HG02610 (cell line): Measurements from ENCODE around the gene PHF5A.
"Not testable (repeated sequence)": the region's sequence is repeated elsewhere in the genome, so short reads cannot be mapped to it uniquely, and the experiment has no call there.

Source experiments
- ATAC-seq: cut with Tn5 transposase; IDR thresholded peaks from one replicate; pipeline ENCODE4 v1.9.1; 2021; ENCODE audit warnings: mild to moderate bottlenecking, moderate library complexity; ENCODE audit not compliant: unreplicated experiment

Gene PHF5A

GRCh38 chr22:41448189-41448808 is 20.2 kb downstream of the PHF5A start:
- ATAC-seq = peak; percentile 59

DNA sequence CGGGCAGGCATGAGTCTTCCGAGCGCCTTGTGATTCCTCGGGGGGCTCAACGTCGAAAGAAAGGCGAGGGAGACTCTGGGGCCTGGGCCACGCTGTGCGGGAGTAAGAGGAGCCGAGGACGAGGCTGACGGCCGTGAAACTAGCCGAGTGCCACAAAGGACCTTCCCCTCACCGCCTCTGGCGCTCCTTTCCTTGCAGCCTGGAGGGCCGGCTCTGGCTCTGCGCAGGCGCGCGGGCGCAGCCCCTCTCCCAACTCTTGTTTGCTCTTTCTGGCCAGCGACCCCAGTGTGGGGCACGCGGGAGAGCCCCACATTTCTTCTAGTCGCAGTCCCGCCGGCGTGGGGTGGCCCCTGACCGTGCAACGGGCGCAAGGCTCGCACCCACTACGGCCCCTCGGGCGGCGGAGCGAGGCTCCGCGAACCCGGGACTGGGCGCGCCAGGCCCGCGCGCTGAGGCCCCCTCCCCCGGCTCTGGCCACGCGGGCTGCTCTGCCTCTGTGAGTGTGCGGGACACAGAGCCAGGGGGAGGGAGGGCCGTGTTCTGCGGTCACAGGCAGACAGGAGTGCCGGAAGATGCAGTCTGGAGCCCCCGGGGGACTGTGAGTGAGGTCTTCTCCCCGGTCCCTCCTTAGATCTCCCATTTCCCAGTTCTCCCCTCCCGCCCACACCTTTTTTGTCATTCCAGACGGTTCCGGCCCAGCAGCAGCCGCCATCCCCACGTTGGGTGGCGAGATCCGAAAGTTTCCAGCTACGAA is 20.9 kb downstream of the PHF5A start:
- ATAC-seq = no peak

GRCh38 chr22:41446639-41447434 is 21.7 kb downstream of the PHF5A start, which contains the start of gene TOB2:
TSS of gene TOB2 (minus strand) at chr22:41446801. CDS start at chr22:41437345, 9,456 bp downstream.
- peak; percentile 27 for ATAC-seq

DNA sequence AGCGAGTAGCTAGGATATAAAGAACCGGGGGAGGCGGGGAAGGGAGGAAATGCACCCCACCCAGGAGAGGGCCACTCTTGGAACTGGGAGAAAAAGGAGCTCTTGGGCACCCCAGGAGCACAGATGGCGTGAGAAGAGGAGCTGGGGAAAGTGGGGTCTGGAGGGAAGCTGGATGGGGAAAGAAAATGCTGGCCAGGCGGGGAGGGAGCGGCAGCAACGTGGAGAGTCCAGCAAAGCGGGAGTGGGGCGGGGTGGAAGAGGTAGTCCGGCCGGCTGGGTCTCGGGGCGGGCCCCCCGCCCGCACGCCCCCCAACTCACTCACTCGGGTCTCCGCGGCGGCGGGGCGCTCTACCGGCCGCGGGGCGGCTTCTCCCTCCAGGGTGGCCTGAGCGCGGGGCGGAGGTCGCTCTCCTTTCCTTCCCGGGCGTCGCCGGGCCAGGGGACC is 22.4 kb downstream of the PHF5A start:
- ATAC-seq = no peak

DNA sequence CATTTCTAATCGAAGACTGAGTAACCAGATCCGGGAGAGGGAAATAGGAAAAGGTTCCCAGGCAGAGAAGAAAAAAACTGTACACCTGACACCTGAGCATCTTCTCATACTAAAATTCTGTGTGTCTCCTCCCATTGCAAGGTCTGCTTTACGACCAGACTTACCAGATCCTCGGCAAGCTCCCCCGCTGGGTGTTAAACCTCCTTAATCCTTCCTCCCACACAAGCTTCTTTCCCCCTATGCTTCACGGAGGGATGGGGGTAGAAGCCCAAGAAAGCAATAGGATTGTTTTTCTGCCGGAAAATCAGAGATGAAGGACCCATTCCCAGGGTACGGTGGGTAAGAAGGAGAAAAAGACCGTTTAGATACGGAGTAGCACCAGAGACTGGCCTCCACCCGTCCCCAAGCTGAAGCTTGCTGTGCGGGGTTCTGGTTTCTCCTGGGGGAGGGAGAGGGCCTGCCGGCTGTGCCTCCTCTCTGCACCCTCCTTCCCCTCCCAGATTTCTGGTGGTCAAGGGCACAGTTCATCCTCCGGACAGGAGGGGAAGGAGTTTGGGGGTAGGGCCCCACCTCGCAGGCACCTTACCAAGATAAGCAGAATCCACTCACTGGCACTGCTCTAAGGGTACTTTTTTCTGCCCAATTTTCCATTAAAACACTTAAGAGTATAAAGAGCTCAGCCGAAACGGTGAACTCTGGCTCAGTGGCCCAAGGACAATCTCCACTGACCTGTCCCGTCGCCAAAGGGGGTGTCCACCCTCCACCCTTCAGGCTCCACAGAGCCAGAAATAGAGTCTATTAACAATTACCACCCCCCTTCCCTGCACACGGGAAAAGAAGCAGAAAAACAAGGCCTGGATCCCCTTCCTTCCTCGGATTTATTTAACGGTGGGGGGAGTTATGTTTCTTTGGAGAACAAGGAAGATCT is 23.1 kb downstream of the PHF5A start:
- no peak for ATAC-seq

DNA sequence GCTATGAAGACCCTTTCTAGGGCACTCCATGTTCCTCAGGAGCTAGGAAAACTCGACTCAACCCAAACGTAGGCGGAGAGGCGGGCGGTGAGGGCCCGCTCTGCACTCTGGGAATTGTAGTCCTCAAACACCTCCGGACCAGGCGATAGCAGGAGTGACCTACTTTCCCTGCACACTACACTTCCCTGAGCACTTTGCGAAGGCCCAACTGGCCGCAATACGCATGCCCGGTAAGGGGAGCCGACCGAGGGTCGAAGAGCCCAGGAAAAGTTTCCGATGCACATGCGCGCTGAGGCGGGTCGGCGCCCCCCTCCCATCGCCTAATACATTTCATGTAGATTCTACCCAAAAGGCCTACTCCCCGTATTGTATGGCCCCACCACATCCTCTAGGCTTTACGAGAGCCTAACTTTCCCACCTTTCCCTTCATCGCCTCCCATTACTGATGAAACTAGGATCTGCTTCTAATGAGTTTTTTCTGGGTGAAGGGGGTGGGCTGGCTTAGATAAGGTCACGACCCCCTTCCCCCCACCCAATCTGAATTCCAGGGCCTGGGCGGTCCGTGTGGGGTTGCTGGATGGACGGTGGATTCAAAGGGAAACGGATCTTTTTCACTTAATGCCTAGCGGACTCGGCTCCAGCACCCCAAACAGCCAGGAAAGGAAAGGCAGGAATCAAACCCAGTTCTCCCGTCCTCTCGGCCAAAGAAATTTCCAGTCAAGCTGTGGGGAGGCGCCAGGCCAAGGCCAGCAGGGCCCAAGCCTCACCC is 23.9 kb downstream of the PHF5A start:
- ATAC-seq = peak; percentile 50

DNA sequence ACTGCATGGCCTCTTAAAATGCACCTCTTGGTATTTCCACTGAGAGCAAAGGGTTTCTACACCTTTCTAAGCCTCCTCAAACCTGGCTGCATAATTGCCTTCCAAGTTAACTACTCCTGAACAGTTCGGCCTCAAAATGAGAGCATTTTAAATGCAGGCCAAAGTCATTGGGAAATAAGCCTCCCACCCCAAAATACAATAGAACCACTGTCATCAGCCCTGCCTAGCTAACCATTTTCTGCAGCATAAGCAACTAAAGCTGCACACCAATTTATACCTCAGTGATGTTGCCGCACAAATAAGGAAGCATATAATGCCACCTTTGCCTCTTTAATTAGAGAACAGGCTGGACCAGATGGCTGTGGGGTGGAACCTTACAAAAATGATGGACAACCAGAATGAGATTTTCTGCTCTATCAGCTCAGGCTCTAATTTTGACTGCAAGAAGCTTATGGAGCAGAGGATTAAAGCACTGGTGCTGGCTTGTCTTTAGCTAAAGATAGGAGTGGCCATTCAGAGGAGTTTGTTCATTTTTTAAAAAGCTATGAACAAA is 26.2 kb downstream of the PHF5A start:
- ATAC-seq = no peak

DNA sequence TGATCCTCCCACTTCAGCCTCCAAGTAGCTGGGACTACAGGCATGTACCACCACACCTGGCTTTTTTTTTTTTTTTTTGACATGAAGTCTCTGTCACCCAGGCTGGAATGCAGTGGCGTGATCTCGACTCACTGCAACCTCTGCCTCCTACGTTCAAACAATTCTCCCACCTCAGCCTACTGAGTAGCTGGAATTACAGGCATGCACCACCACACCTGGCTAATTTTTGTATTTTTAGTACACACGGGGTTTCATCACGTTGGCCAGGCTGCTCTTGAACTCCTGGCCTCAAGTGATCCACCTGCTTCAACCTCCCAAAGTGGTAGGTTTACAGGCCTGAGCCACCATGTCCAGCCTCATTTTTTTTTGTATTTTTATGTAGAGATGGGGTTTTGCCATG is 28.0 kb downstream of the PHF5A start:
- not testable (repeated sequence) for ATAC-seq

- no peak for ATAC-seq
Observed at GRCh38 chr22:41437198-41437597, 31.3 kb downstream of the PHF5A start.

DNA sequence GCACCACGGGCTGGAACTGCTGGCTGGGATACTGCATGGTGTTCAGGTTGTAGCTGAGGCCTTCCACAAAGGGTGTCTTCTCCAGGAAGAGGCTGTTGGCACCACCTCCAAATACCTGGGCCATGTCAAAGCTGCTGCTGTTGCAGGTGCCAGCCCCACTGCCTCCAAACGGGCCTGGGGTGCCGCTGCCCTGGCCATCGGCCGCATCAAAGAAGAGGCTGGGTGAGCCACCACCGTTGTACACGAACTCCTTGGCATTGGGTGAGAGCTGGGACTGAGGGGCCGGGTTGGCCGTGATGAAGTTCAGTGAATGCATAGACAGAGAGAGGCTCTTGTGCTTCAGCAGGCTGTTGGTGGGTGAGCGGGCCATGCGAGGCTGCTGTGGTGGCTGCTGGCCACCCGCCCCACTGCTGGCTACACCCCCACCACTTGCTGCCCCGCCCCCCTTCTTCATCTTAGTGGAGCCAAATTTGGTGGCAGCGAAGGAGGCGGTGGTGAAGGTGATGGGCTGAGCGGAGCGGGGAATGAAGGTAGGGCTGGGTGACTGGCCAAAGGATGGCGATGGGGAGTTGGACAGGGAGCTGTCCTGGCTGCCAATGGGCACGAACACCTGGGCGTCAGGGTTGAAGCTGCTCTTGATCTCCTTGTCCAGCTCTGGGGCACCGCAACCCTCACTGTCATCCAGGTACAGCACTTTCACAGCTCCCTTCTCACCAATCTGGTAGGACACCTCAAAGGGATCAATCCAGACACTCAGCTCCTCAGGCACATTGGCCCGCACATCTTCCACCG is 32.0 kb downstream of the PHF5A start:
- no peak for ATAC-seq

DNA sequence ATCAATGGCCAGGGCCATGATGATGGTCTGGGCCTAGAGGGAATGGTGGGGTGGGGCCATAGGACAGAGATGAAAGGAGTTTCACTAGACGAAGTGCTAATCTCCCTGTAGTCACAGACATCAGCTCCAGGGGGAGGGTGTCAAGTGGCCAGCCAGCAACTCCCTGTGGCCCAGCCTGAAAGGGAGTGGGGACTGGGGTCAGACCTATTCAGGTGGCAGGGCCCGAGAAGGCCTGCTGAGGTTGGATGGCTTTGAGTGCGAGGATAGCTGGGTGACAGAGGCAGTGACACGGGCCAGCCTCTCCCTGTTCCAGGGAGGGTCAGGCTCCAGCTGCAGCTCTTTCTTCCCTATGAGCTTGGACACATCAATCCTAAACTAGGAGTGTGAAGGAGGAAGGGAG is 32.9 kb downstream of the PHF5A start:
- no peak for ATAC-seq

DNA sequence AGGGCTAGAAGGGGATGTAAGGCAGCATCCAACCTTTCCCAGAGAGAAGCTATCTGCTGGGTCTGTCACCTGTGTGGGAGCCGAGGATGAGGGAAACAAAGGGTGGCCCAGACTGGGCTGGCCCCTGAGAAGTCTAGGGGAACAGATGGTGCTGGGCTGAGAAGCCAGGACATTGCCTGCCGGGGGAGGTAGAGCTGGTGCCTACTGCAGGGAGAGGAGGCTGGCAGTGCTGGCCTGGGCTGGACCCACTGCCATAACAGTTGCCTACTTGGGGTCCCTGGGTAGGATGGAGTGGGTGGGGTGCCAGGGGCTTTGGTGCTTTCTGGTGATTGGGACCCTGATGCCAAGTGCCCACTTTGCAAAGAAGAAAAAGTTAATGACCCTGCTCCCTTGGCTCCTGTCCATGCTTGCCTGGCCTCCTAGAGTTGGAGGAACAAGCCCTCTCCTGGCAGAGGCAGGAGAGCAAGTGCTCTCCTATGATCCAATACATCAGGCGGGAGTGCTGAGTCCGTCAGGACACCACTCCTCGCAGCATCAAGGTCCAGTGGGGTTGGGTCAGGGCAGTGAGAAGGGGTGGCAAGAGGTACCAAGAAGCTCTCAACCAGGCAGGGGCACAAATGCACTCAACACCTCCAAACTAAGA is 34.0 kb downstream of the PHF5A start:
- not testable (repeated sequence) for ATAC-seq

GRCh38 chr22:41433480-41433879 is 35.0 kb downstream of the PHF5A start:
- not testable (repeated sequence) for ATAC-seq

DNA sequence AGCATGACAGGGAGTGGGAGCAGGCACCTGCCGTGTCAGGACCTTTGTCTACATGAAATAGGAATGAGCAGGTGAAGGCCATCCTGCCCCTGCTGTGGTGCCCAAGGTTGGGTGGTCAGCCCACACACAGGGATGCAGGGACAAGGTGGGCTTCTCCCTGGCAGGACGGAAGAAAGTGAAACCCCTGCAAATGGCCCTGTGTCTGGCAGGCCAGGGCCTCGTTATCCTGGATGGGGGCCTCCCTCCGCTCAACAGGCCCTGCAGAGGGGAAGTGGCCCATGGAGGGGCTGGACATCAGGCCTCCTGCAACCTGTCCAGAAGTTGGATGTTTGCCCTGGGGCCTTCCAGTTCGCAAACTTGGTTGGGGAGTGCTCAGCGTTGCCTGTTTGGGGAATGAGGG is 36.8 kb downstream of the PHF5A start:
- ATAC-seq = no peak

DNA sequence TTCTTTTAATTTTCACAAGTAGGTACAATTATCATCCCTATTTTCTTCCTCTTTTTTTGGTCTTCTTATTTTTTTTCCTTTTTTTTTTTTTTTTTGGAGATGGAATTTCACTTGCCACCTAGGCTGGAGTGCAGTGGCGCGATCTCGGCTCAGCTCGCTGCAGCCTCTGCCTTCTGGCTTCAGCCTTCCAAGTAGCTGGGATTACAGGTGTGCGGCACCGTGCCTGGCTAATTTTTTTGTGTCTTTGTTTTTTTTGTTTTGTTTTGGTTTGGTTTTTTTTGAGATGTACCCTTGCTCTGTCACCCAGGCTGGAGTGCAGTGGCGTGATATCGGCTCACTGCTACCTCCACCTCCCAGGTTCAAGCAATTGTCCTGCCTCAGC is 38.5 kb downstream of the PHF5A start:
- ATAC-seq = no peak

DNA sequence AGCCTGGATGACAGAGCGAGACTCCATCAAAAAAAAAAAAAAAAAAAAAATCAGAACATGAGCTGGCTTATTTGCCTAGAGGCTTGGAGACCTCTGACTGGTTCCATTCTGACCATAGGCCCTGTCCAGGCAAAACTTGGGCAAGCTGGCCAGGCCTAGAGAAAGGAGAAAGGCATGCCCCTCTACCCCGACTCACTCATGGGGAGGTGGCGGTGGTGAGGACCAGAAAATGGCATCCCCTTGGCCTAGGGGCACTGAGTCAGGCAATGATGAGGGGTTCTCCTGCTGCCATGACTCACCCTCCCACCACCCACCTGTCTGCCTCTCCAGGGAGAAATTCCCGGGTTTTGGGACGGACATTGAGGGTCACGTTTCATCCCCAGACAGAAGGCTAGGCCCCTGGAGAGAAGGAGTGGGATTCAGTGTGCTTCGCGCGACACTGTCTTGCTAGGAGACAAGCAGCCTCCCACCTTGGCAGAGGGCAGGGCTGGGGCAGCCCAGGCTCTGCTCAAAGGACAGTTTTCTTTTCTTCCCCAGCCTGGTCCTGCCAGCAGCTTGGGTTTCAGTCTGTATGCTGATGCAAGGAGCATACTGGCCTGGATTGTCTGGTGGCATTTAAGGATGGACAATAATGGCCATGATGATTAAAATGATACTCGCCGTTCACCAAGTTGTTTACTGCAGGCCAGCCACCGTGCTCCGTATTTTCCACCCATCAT is 39.1 kb downstream of the PHF5A start:
- no peak for ATAC-seq

- ATAC-seq = no peak
Observed at GRCh38 chr22:41425660-41426365, 42.7 kb downstream of the PHF5A start.
